Liver (tissue), 3 donors: ENCODE results near the gene ADAR.

Experiments
- EGR1 ChIP-seq, 2 donors: IDR thresholded peaks; 2 replicates each; pipeline ENCODE4 v1.6.1; 2016 to 2018; ENCODE audit warnings: antibody characterized with exemption in 2 of 2, low read depth in 2 of 2
- HNF4A ChIP-seq, 2 donors: conservative IDR thresholded peaks; 2 replicates each; pipeline ENCODE4 v1.6.1; 2016; ENCODE audit warnings: antibody characterized with exemption in 2 of 2, mild to moderate bottlenecking in 2 of 2
- HNF4G ChIP-seq: IDR thresholded peaks from 2 replicates; pipeline ENCODE4 v1.6.1; 2016; ENCODE audit warnings: antibody characterized with exemption
- JUND ChIP-seq, 2 donors: IDR thresholded peaks; 2 replicates each; pipeline ENCODE4 v1.6.1; 2016; ENCODE audit warnings: antibody characterized with exemption in 2 of 2
- RAD21 ChIP-seq, 2 donors: IDR thresholded peaks; 2 replicates each; pipeline ENCODE4 v1.6.1; 2016; ENCODE audit warnings: antibody characterized with exemption in 2 of 2, mild to moderate bottlenecking in 2 of 2
- RXRA ChIP-seq, 2 donors: IDR thresholded peaks; 2 replicates each; pipeline ENCODE4 v1.6.1; 2017 to 2018; ENCODE audit warnings: antibody characterized with exemption in 2 of 2, mild to moderate bottlenecking in 1 of 2
- TAF1 ChIP-seq: conservative IDR thresholded peaks from 2 replicates; pipeline ENCODE4 v1.6.1; 2016; ENCODE audit warnings: antibody characterized with exemption, mild to moderate bottlenecking
- YY1 ChIP-seq: IDR thresholded peaks from 2 replicates; pipeline ENCODE4 v1.6.1; 2016; ENCODE audit warnings: antibody characterized with exemption, mild to moderate bottlenecking
- TF ChIP-seq, protein P1 (sequence below): fragments of 150-350 bp; IDR thresholded peaks from 2 replicates; pipeline ENCODE4 v1.5.1; 2017; ENCODE audit warnings: improper control_type of control experiment, low read depth, low read length; ENCODE audit not compliant: missing input control
- TF ChIP-seq, protein P2 (sequence below): IDR thresholded peaks from 2 replicates; pipeline ENCODE4 v1.6.1; 2016; ENCODE audit warnings: antibody characterized with exemption, mild to moderate bottlenecking
- TF ChIP-seq, protein P3 (sequence below): IDR thresholded peaks from 2 replicates; pipeline ENCODE4 v1.6.1; 2016; ENCODE audit warnings: antibody characterized with exemption
- TF ChIP-seq, protein P4 (sequence below): IDR thresholded peaks from 2 replicates; pipeline ENCODE4 v1.6.1; 2016; ENCODE audit warnings: antibody characterized with exemption
- donor health status: healthy.
- donor health status: healthy.

- no peak for TF ChIP-seq YY1
- TF ChIP-seq, protein P1, sequence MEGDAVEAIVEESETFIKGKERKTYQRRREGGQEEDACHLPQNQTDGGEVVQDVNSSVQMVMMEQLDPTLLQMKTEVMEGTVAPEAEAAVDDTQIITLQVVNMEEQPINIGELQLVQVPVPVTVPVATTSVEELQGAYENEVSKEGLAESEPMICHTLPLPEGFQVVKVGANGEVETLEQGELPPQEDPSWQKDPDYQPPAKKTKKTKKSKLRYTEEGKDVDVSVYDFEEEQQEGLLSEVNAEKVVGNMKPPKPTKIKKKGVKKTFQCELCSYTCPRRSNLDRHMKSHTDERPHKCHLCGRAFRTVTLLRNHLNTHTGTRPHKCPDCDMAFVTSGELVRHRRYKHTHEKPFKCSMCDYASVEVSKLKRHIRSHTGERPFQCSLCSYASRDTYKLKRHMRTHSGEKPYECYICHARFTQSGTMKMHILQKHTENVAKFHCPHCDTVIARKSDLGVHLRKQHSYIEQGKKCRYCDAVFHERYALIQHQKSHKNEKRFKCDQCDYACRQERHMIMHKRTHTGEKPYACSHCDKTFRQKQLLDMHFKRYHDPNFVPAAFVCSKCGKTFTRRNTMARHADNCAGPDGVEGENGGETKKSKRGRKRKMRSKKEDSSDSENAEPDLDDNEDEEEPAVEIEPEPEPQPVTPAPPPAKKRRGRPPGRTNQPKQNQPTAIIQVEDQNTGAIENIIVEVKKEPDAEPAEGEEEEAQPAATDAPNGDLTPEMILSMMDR = no peak
- no peak for TF ChIP-seq JUND (IDR thresholded peaks at IDR 0.05)
- no peak for TF ChIP-seq HNF4G
- TF ChIP-seq RXRA (IDR thresholded peaks at IDR 0.05) = no peak
- TF ChIP-seq, protein P2, sequence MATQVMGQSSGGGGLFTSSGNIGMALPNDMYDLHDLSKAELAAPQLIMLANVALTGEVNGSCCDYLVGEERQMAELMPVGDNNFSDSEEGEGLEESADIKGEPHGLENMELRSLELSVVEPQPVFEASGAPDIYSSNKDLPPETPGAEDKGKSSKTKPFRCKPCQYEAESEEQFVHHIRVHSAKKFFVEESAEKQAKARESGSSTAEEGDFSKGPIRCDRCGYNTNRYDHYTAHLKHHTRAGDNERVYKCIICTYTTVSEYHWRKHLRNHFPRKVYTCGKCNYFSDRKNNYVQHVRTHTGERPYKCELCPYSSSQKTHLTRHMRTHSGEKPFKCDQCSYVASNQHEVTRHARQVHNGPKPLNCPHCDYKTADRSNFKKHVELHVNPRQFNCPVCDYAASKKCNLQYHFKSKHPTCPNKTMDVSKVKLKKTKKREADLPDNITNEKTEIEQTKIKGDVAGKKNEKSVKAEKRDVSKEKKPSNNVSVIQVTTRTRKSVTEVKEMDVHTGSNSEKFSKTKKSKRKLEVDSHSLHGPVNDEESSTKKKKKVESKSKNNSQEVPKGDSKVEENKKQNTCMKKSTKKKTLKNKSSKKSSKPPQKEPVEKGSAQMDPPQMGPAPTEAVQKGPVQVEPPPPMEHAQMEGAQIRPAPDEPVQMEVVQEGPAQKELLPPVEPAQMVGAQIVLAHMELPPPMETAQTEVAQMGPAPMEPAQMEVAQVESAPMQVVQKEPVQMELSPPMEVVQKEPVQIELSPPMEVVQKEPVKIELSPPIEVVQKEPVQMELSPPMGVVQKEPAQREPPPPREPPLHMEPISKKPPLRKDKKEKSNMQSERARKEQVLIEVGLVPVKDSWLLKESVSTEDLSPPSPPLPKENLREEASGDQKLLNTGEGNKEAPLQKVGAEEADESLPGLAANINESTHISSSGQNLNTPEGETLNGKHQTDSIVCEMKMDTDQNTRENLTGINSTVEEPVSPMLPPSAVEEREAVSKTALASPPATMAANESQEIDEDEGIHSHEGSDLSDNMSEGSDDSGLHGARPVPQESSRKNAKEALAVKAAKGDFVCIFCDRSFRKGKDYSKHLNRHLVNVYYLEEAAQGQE = no peak
- no peak for TF ChIP-seq TAF1
- TF ChIP-seq EGR1 (IDR thresholded peaks at IDR 0.05; ENCODE audit: low read depth in 2 of 2) = no peak
- no peak for TF ChIP-seq RAD21 (IDR thresholded peaks at IDR 0.05)
- no peak for TF ChIP-seq HNF4A (conservative IDR thresholded peaks at IDR 0.05)
- TF ChIP-seq, protein P3, sequence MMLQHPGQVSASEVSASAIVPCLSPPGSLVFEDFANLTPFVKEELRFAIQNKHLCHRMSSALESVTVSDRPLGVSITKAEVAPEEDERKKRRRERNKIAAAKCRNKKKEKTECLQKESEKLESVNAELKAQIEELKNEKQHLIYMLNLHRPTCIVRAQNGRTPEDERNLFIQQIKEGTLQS = no peak
- TF ChIP-seq, protein P4, sequence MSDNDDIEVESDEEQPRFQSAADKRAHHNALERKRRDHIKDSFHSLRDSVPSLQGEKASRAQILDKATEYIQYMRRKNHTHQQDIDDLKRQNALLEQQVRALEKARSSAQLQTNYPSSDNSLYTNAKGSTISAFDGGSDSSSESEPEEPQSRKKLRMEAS = no peak
These were observed 3.3 kb upstream of the ADAR start for GRCh38 chr1:154611150-154611862.
